K562 (cell line): ENCODE measurements around the gene UCP3. TPM values are rescaled to one million over a fixed set of nuclear protein-coding genes. Genes with fewer than 3 reads are reported as not detected.
A peak's percentile ranks its signal among the peaks of the same experiment; 100 is the strongest.

ENCODE experiments used
- E2F3 ChIP-seq: fragments of 250-450 bp; sonication (Bioruptor Pico); IDR thresholded peaks from 2 replicates; pipeline ENCODE4 v1.4.0; 2020; ENCODE audit warnings: mild to moderate bottlenecking
- GTF2A2 ChIP-seq: IDR thresholded peaks from 2 replicates; pipeline ENCODE4 v1.6.1; 2016; ENCODE audit warnings: mild to moderate bottlenecking, missing genetic modification characterization, missing compliant biosample characterization
- NR2C2 ChIP-seq, 2 experiments: fragments of 200-800 bp in 1 of 2; sonication (Bioruptor generic) in 1 of 2; sonication (generic) in 1 of 2; formaldehyde crosslinking in 1 of 2; IDR thresholded peaks; 2 replicates each; pipeline versions ENCODE4 v1.6.1 to v1.8.0; 2016 to 2022; ENCODE audit warnings: mild to moderate bottlenecking in 1 of 2, missing compliant biosample characterization in 1 of 2, missing genetic modification characterization in 1 of 2, missing genetic modification reagents in 1 of 2
- SMAD4 ChIP-seq: fragments of 250-450 bp; sonication (Bioruptor Pico); conservative IDR thresholded peaks from 2 replicates; pipeline ENCODE4 v1.8.0; 2021; ENCODE audit warnings: inconsistent platforms, mild to moderate bottlenecking, moderate library complexity
- SP1 ChIP-seq: sonication (generic); formaldehyde crosslinking; IDR thresholded peaks from 2 replicates; pipeline ENCODE4 v1.8.1; 2022; ENCODE audit warnings: mild to moderate bottlenecking, missing genetic modification reagents
- ZC3H4 ChIP-seq: sonication (generic); formaldehyde crosslinking; IDR thresholded peaks from 2 replicates; pipeline ENCODE4 v1.9.0; 2021; ENCODE audit warnings: missing genetic modification reagents, borderline replicate concordance
- ZNF175 ChIP-seq: fragments of 200-800 bp; sonication (Bioruptor generic); IDR thresholded peaks from 2 replicates; pipeline ENCODE4 v1.6.1; 2016; ENCODE audit warnings: low read depth, mild to moderate bottlenecking, missing genetic modification characterization, missing compliant biosample characterization
- ZNF263 ChIP-seq: sonication (generic); formaldehyde crosslinking; IDR thresholded peaks from 2 replicates; pipeline ENCODE4 v1.8.0; 2022; ENCODE audit warnings: mild to moderate bottlenecking, missing genetic modification reagents, borderline replicate concordance
- ZNF586 ChIP-seq: fragments of 450-650 bp; formaldehyde crosslinking; conservative IDR thresholded peaks from 2 replicates; pipeline ENCODE4 v1.4.0; 2020; ENCODE audit warnings: mild to moderate bottlenecking, moderate library complexity
- ZNF79 ChIP-seq: fragments of 250-450 bp; sonication (Bioruptor Pico); IDR thresholded peaks from 2 replicates; pipeline ENCODE4 v1.4.0; 2020; ENCODE audit warnings: low read depth, mild to moderate bottlenecking, moderate library complexity
- polyA plus RNA-seq, 8 experiments: library from polyadenylated mRNA; depleted of rRNA in 4 of 8; stranded (reverse) in 5 of 8; unstranded in 3 of 8; fragments of >200 nt; fragmentation: Nextera tagmentation in 2 of 8; fragmentation: Illumina TruSeq in 1 of 8; extraction: Ambion mirVana in 2 of 8; extraction: Trizol in 1 of 8; gene quantifications; 2 replicates each; pipeline versions ENCODE4 v1.2.1 to v1.2.3, GENCODE V29; 2011 to 2014; ENCODE audit warnings: inconsistent platforms in 1 of 8, missing spikeins in 1 of 8
- total RNA-seq, 7 experiments: library from RNA; depleted of rRNA in 6 of 7; stranded (reverse); fragments of >200 nt in 6 of 7; fragmentation: Illumina TruSeq in 2 of 7; extraction: Trizol in 2 of 7; gene quantifications; 2 replicates each; pipeline versions ENCODE4 v1.2.1 to v1.2.3, GENCODE V29; 2011 to 2021; ENCODE audit warnings: low replicate concordance in 1 of 7
- TF ChIP-seq, protein P1 (sequence below), 2 experiments: fragments of 200-800 bp in 1 of 2; sonication (Bioruptor generic) in 1 of 2; sonication (generic) in 1 of 2; formaldehyde crosslinking in 1 of 2; IDR thresholded peaks in 1 of 2; conservative IDR thresholded peaks in 1 of 2; 2 replicates each; pipeline versions ENCODE4 v1.5.0 to v1.6.1; 2016 to 2020; ENCODE audit warnings: missing compliant biosample characterization in 1 of 2, missing genetic modification characterization in 1 of 2, missing genetic modification reagents in 1 of 2
- TF ChIP-seq, protein P2 (sequence below): fragments of 450-650 bp; IDR thresholded peaks from 2 replicates; pipeline ENCODE4 v1.6.1; 2016; ENCODE audit warnings: mild to moderate bottlenecking, moderate library complexity
- TF ChIP-seq, protein P3 (sequence below): fragments of 250-450 bp; sonication (Bioruptor Pico); IDR thresholded peaks from 2 replicates; pipeline ENCODE4 v1.8.0; 2022; ENCODE audit warnings: moderate library complexity, mild to moderate bottlenecking, inconsistent platforms

Gene UCP3
- total and polyA plus RNA-seq, 9 of the 15 experiments (the other 6 are each of a cell fraction or from before 2014, with no cell fraction given) = 0.05 to 0.65 (median 0.25) TPM; not detected in 2

DNA sequence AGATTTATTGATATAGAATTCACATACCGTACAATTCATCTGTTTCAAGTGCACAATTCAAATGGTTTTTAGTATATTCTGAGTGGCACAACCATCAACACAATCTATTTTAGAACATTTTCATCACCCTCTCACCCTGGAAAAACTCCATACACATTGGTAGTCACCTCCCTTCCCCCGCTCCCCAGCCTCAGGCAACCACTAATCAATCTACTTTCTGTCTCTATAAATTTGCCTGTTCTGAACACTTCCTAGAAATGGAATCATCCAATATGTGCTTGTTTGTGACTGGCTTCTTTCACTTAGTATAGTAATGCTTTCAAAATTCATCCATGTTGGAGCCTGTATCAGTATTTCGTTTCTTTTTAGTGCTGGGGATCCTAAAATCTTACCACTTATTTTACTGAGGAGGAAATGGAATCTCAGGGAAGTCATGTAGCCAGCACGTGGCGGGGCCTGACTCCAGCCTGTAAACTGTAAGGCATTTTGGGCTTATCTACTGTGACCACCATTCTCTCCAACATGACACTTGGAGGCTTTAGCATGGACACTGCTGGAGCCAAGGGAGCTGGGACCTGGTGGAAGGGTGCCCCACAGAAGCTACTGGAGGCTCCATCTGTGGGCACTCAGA is 905 bp upstream of the UCP3 start (continued):
- TF ChIP-seq SP1 = no peak
- TF ChIP-seq ZC3H4 (CRISPR knock-in tag) = no peak
- no peak for TF ChIP-seq ZNF586 (CRISPR knock-in tag)
- TF ChIP-seq, protein P1, sequence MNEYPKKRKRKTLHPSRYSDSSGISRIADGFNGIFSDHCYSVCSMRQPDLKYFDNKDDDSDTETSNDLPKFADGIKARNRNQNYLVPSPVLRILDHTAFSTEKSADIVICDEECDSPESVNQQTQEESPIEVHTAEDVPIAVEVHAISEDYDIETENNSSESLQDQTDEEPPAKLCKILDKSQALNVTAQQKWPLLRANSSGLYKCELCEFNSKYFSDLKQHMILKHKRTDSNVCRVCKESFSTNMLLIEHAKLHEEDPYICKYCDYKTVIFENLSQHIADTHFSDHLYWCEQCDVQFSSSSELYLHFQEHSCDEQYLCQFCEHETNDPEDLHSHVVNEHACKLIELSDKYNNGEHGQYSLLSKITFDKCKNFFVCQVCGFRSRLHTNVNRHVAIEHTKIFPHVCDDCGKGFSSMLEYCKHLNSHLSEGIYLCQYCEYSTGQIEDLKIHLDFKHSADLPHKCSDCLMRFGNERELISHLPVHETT (CRISPR knock-in tag; conservative IDR thresholded peaks at IDR 0.05 in 1 of 2, IDR thresholded peaks at IDR 0.05 in 1 of 2) = no peak
- 0 out of 2 replicates have a peak, but pooled peaks have one; percentile 40 for TF ChIP-seq ZNF175
- TF ChIP-seq ZNF79 (CRISPR knock-in tag) = no peak
- no peak for TF ChIP-seq GTF2A2 (tag)
- TF ChIP-seq, protein P2, sequence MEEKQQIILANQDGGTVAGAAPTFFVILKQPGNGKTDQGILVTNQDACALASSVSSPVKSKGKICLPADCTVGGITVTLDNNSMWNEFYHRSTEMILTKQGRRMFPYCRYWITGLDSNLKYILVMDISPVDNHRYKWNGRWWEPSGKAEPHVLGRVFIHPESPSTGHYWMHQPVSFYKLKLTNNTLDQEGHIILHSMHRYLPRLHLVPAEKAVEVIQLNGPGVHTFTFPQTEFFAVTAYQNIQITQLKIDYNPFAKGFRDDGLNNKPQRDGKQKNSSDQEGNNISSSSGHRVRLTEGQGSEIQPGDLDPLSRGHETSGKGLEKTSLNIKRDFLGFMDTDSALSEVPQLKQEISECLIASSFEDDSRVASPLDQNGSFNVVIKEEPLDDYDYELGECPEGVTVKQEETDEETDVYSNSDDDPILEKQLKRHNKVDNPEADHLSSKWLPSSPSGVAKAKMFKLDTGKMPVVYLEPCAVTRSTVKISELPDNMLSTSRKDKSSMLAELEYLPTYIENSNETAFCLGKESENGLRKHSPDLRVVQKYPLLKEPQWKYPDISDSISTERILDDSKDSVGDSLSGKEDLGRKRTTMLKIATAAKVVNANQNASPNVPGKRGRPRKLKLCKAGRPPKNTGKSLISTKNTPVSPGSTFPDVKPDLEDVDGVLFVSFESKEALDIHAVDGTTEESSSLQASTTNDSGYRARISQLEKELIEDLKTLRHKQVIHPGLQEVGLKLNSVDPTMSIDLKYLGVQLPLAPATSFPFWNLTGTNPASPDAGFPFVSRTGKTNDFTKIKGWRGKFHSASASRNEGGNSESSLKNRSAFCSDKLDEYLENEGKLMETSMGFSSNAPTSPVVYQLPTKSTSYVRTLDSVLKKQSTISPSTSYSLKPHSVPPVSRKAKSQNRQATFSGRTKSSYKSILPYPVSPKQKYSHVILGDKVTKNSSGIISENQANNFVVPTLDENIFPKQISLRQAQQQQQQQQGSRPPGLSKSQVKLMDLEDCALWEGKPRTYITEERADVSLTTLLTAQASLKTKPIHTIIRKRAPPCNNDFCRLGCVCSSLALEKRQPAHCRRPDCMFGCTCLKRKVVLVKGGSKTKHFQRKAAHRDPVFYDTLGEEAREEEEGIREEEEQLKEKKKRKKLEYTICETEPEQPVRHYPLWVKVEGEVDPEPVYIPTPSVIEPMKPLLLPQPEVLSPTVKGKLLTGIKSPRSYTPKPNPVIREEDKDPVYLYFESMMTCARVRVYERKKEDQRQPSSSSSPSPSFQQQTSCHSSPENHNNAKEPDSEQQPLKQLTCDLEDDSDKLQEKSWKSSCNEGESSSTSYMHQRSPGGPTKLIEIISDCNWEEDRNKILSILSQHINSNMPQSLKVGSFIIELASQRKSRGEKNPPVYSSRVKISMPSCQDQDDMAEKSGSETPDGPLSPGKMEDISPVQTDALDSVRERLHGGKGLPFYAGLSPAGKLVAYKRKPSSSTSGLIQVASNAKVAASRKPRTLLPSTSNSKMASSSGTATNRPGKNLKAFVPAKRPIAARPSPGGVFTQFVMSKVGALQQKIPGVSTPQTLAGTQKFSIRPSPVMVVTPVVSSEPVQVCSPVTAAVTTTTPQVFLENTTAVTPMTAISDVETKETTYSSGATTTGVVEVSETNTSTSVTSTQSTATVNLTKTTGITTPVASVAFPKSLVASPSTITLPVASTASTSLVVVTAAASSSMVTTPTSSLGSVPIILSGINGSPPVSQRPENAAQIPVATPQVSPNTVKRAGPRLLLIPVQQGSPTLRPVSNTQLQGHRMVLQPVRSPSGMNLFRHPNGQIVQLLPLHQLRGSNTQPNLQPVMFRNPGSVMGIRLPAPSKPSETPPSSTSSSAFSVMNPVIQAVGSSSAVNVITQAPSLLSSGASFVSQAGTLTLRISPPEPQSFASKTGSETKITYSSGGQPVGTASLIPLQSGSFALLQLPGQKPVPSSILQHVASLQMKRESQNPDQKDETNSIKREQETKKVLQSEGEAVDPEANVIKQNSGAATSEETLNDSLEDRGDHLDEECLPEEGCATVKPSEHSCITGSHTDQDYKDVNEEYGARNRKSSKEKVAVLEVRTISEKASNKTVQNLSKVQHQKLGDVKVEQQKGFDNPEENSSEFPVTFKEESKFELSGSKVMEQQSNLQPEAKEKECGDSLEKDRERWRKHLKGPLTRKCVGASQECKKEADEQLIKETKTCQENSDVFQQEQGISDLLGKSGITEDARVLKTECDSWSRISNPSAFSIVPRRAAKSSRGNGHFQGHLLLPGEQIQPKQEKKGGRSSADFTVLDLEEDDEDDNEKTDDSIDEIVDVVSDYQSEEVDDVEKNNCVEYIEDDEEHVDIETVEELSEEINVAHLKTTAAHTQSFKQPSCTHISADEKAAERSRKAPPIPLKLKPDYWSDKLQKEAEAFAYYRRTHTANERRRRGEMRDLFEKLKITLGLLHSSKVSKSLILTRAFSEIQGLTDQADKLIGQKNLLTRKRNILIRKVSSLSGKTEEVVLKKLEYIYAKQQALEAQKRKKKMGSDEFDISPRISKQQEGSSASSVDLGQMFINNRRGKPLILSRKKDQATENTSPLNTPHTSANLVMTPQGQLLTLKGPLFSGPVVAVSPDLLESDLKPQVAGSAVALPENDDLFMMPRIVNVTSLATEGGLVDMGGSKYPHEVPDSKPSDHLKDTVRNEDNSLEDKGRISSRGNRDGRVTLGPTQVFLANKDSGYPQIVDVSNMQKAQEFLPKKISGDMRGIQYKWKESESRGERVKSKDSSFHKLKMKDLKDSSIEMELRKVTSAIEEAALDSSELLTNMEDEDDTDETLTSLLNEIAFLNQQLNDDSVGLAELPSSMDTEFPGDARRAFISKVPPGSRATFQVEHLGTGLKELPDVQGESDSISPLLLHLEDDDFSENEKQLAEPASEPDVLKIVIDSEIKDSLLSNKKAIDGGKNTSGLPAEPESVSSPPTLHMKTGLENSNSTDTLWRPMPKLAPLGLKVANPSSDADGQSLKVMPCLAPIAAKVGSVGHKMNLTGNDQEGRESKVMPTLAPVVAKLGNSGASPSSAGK = peak; percentile 88
- peak; percentile 62 for TF ChIP-seq SMAD4 (CRISPR knock-in tag)
- TF ChIP-seq ZNF263 (CRISPR knock-in tag) = no peak
- TF ChIP-seq, protein P3, sequence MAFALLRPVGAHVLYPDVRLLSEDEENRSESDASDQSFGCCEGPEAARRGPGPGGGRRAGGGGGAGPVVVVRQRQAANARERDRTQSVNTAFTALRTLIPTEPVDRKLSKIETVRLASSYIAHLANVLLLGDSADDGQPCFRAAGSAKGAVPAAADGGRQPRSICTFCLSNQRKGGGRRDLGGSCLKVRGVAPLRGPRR (CRISPR knock-in tag) = no peak
- no peak for TF ChIP-seq NR2C2 (CRISPR knock-in tag; IDR thresholded peaks at IDR 0.05)
- no peak for TF ChIP-seq NR2C2 (tag; IDR thresholded peaks at IDR 0.05)
- TF ChIP-seq E2F3 (CRISPR knock-in tag) = no peak
